H1 (cell line): ENCODE data around the gene MYO3A. TPM values are rescaled to one million over a fixed set of nuclear protein-coding genes. Genes with fewer than 3 reads are reported as not detected.

ENCODE experiments used
- CTCF ChIA-PET: fragments of 300-600 bp; sonication (Branson Sonifier 250); formaldehyde crosslinking; loops from one replicate; lab custom pipeline; 2021; ENCODE audit not compliant: partially characterized antibody; lab: Charles Lee
- POLR2A ChIA-PET: fragments of 300-600 bp; sonication (Branson Sonifier 250); formaldehyde crosslinking; loops from one replicate; lab custom pipeline; 2021; ENCODE audit warnings: inconsistent platforms; ENCODE audit not compliant: partially characterized antibody; lab: Charles Lee
- DNase-seq, 2 experiments: peaks; one replicate each; pipeline versions ENCODE4 v3.0.0 to v3.0.0-alpha.2; 2010 to 2022; ENCODE audit warnings: low spot score in 2 of 2, low read depth in 1 of 2, mixed read lengths in 1 of 2
- FAIRE-seq: peaks from 2 replicates; lab custom pipeline; 2011; peaks lifted over from hg19 to GRCh38; lab: Jason Lieb, UNC
- H2AFZ ChIP-seq: 2 replicates; pipeline ENCODE4 v1.8.1; 2012; ENCODE audit warnings: low read length, inconsistent platforms
- H2AK5ac ChIP-seq: 2 replicates; pipeline ENCODE4 v1.6.1; 2013; ENCODE audit warnings: low read depth, low read length
- H2BK120ac ChIP-seq: replicated peaks from 2 replicates; pipeline ENCODE3; 2013; ENCODE audit warnings: low read depth, low read length, inconsistent platforms
- H2BK12ac ChIP-seq: 2 replicates; pipeline ENCODE4 v1.6.1; 2013; ENCODE audit warnings: low read depth, low read length
- H2BK15ac ChIP-seq: 2 replicates; pipeline ENCODE4 v1.6.1; 2013; ENCODE audit warnings: low read length
- H2BK20ac ChIP-seq: 2 replicates; pipeline ENCODE4 v1.6.1; 2013; ENCODE audit warnings: low read length
- H2BK5ac ChIP-seq: 2 replicates; pipeline ENCODE4 v1.6.1; 2013; ENCODE audit warnings: low read depth, low read length
- H3K14ac ChIP-seq: 2 replicates; pipeline ENCODE4 v1.6.1; 2013; ENCODE audit warnings: inconsistent platforms; ENCODE audit not compliant: insufficient read length
- H3K18ac ChIP-seq: 2 replicates; pipeline ENCODE4 v1.6.1; 2013; ENCODE audit warnings: low read length; ENCODE audit errors: extremely low read depth
- H3K23ac ChIP-seq: 2 replicates; pipeline ENCODE4 v1.6.1; 2013; ENCODE audit warnings: inconsistent platforms; ENCODE audit not compliant: insufficient read length
- H3K23me2 ChIP-seq: 2 replicates; pipeline ENCODE4 v1.6.1; 2013; ENCODE audit warnings: low read depth, low read length
- H3K27ac ChIP-seq: 2 replicates; pipeline ENCODE4 v1.6.1; 2011; ENCODE audit warnings: low read depth, low read length, inconsistent platforms
- H3K27me3 ChIP-seq, 4 experiments: replicated peaks in 1 of 4; 1 replicate in 1 of 4; 2 replicates in 3 of 4; pipeline versions ENCODE4 v1.6.1 to v1.8.1; 2011 to 2013; ENCODE audit warnings: low read length in 3 of 4, mild to moderate bottlenecking in 3 of 4, inconsistent platforms in 2 of 4, mixed read lengths in 2 of 4, moderate library complexity in 1 of 4; ENCODE audit not compliant: control insufficient read depth in 3 of 4, insufficient read depth in 3 of 4; ENCODE audit errors: extremely low read depth in 1 of 4
- H3K36me3 ChIP-seq, 4 experiments: 2 replicates each; pipeline versions ENCODE4 v1.6.1 to v1.8.1; 2011 to 2013; ENCODE audit warnings: mild to moderate bottlenecking in 4 of 4, low read length in 3 of 4, moderate library complexity in 2 of 4, control low read depth in 1 of 4, inconsistent platforms in 1 of 4; ENCODE audit not compliant: insufficient read depth in 4 of 4, control insufficient read depth in 2 of 4
- H3K4ac ChIP-seq: replicated peaks from 2 replicates; pipeline ENCODE3; 2013; ENCODE audit warnings: low read length, low read depth, mixed read lengths, inconsistent platforms; ENCODE audit not compliant: insufficient read length
- H3K4me1 ChIP-seq, 4 experiments: replicated peaks in 1 of 4; 1 replicate in 1 of 4; 2 replicates in 3 of 4; pipeline versions ENCODE4 v1.6.1 to v1.8.1; 2011 to 2013; ENCODE audit warnings: low read length in 3 of 4, inconsistent platforms in 2 of 4, mixed read lengths in 1 of 4; ENCODE audit not compliant: insufficient read depth in 4 of 4, control insufficient read depth in 3 of 4
- H3K4me2 ChIP-seq, 2 experiments: 2 replicates each; pipeline versions ENCODE4 v1.6.1 to v1.8.1; 2011 to 2013; ENCODE audit warnings: low read depth in 2 of 2, low read length in 2 of 2, control low read depth in 1 of 2, inconsistent platforms in 1 of 2, mild to moderate bottlenecking in 1 of 2; ENCODE audit not compliant: insufficient read depth in 1 of 2
- H3K4me3 ChIP-seq, 4 experiments: fragments of 200-600, 300-600 bp in 1 of 4; sonication (generic), shearing (Covaris generic), sonication (Bioruptor Twin) in 1 of 4; 2 replicates each; pipeline versions ENCODE4 v1.5.1 to v1.8.1; 2011 to 2016; ENCODE audit warnings: low read length in 4 of 4, low read depth in 3 of 4, control low read depth in 2 of 4, inconsistent platforms in 2 of 4, mild to moderate bottlenecking in 2 of 4, mixed read lengths in 1 of 4, moderate library complexity in 1 of 4; ENCODE audit not compliant: insufficient read depth in 2 of 4; ENCODE audit errors: extremely low read depth in 1 of 4
- H3K56ac ChIP-seq: replicated peaks from 2 replicates; pipeline ENCODE3; 2013; ENCODE audit warnings: low read depth, mild to moderate bottlenecking, mixed read lengths, low read length, inconsistent platforms; ENCODE audit not compliant: insufficient read length
- H3K79me1 ChIP-seq: 2 replicates; pipeline ENCODE4 v1.6.1; 2013; ENCODE audit warnings: low read depth, low read length, control low read depth
- H3K79me2 ChIP-seq, 2 experiments: 2 replicates each; pipeline versions ENCODE4 v1.6.1 to v1.8.1; 2012 to 2013; ENCODE audit warnings: low read length in 2 of 2, mild to moderate bottlenecking in 2 of 2, inconsistent platforms in 1 of 2; ENCODE audit not compliant: insufficient read depth in 2 of 2, control insufficient read depth in 1 of 2
- H3K9ac ChIP-seq, 4 experiments: replicated peaks in 1 of 4; 1 replicate in 1 of 4; 2 replicates in 3 of 4; pipeline versions ENCODE4 v1.6.1 to v1.8.1; 2011 to 2013; ENCODE audit warnings: low read depth in 3 of 4, low read length in 3 of 4, control low read depth in 2 of 4, mild to moderate bottlenecking in 2 of 4, moderate library complexity in 2 of 4, inconsistent platforms in 1 of 4; ENCODE audit errors: extremely low read depth in 1 of 4
- H3K9me3 ChIP-seq, 2 experiments: 2 replicates each; pipeline versions ENCODE4 v1.6.1 to v1.8.1; 2012 to 2013; ENCODE audit warnings: mild to moderate bottlenecking in 2 of 2, moderate library complexity in 2 of 2, control low read depth in 1 of 2, inconsistent platforms in 1 of 2, low read depth in 1 of 2, low read length in 1 of 2, mixed read lengths in 1 of 2; ENCODE audit not compliant: insufficient read depth in 2 of 2
- H4K20me1 ChIP-seq, 2 experiments: replicated peaks in 1 of 2; 2 replicates each; pipeline versions ENCODE3 to v1.8.1; 2011 to 2013; ENCODE audit warnings: inconsistent platforms in 2 of 2, low read length in 2 of 2, mild to moderate bottlenecking in 1 of 2; ENCODE audit not compliant: insufficient read depth in 2 of 2, control insufficient read depth in 1 of 2
- H4K5ac ChIP-seq: 2 replicates; pipeline ENCODE4 v1.6.1; 2013; ENCODE audit warnings: low read length, low read depth, mixed read lengths, inconsistent platforms; ENCODE audit not compliant: insufficient read length
- H4K8ac ChIP-seq: 2 replicates; pipeline ENCODE4 v1.8.0; 2013; ENCODE audit warnings: mild to moderate bottlenecking, moderate library complexity, low read length, inconsistent platforms; ENCODE audit not compliant: insufficient read depth; ENCODE audit errors: extremely low read depth
- H4K91ac ChIP-seq: replicated peaks from 2 replicates; pipeline ENCODE3; 2013; ENCODE audit warnings: low read length, mixed read lengths, inconsistent platforms; ENCODE audit not compliant: insufficient read length
- ATF3 ChIP-seq: IDR thresholded peaks from 2 replicates; pipeline ENCODE4 v1.6.1; 2011; ENCODE audit warnings: low read depth, mild to moderate bottlenecking, low read length; ENCODE audit not compliant: insufficient read depth
- HDAC6 ChIP-seq: IDR thresholded peaks from one replicate; pipeline ENCODE4 v1.7.1; 2012; ENCODE audit warnings: low read depth, mild to moderate bottlenecking, inconsistent platforms, low read length, moderate library complexity
- SAP30 ChIP-seq: fragments of 300-600 bp; sonication (generic); IDR thresholded peaks from 2 replicates; pipeline ENCODE4 v1.7.1; 2012; ENCODE audit warnings: low read length, moderate library complexity, mild to moderate bottlenecking, inconsistent platforms; ENCODE audit not compliant: insufficient read depth, insufficient replicate concordance
- SIN3A ChIP-seq, 2 experiments: IDR thresholded peaks in 1 of 2; conservative IDR thresholded peaks in 1 of 2; 2 replicates each; pipeline ENCODE4 v1.6.1; 2011 to 2012; ENCODE audit warnings: low read length in 2 of 2, improper control_type of control experiment in 1 of 2, low read depth in 1 of 2, mild to moderate bottlenecking in 1 of 2
- polyA plus RNA-seq, 7 experiments: library from polyadenylated mRNA; depleted of rRNA in 3 of 7; stranded (reverse) in 5 of 7; unstranded in 2 of 7; fragments of >200 nt in 5 of 7; fragments of 200-250 nt in 2 of 7; gene quantifications; 1 replicate in 5 of 7; 2 replicates in 1 of 7; 4 replicates in 1 of 7; pipeline versions ENCODE4 v1.2.1 to v1.2.3, GENCODE V29; 2011 to 2013; ENCODE audit warnings: missing spikeins in 2 of 7, mixed read lengths in 2 of 7
- total RNA-seq: library from RNA; stranded (reverse); fragmentation: NEBNext Ultra II Directional; extraction: Animal tissue kit (Norgen Biotek cat#: 25700); gene quantifications from 2 replicates; pipeline ENCODE4 v1.2.1, GENCODE V29; 2021

The MYO3A gene
- total and polyA plus RNA-seq, 2 of the 8 experiments (the other 6 are each of a cell fraction or from before 2014, with no cell fraction given) = 3.9 to 5.3 TPM

GRCh38 chr10:25972631-25973030 is 38.6 kb downstream of the MYO3A start:
- DNase-seq (no peak), FAIRE-seq (no peak)
- Histone ChIP-seq H3K4ac (no peak overlapping the region), H4K8ac (no peak overlapping the region), H3K79me2 (no peaks in the 10 kb centered on the region), H3K9me3 (no peaks in the 10 kb centered on the region; a peak in 1 of 4 replicates), H3K23ac (no peak overlapping the region), H3K23me2 (no peaks in the 10 kb centered on the region), H3K18ac (no peak overlapping the region), H3K9ac (no peak overlapping the region), H4K5ac (no peak overlapping the region), H3K4me1 (no peaks in the 10 kb centered on the region), H2BK15ac (no peak overlapping the region), H3K4me2 (no peak overlapping the region), H2BK120ac (no peak overlapping the region), H3K36me3 (no peaks in the 10 kb centered on the region), H3K14ac (no peak overlapping the region), H2BK5ac (no peak overlapping the region), H3K79me1 (no peaks in the 10 kb centered on the region), H3K27me3 (no peaks in the 10 kb centered on the region), H4K91ac (no peak overlapping the region), H2AFZ (no peak overlapping the region), H3K27ac (no peak overlapping the region), H2AK5ac (no peak overlapping the region), H3K56ac (no peak overlapping the region), H2BK12ac (no peak overlapping the region), H2BK20ac (no peak overlapping the region), H3K4me3 (no peak overlapping the region), H4K20me1 (no peaks in the 10 kb centered on the region)
- ChIA-PET POLR2A (no interaction called here), CTCF (interaction anchor here (1.1 to 1.3 kb wide), 2 partner anchors 215 to 216 kb away, joined by 3 to 4 read pairs; no protein-coding TSS in a partner anchor)
- TF ChIP-seq HDAC6 (no peak), SAP30 (no peak), ATF3 (no peak), SIN3A (conservative IDR thresholded peaks at IDR 0.05 in 1 of 2, IDR thresholded peaks at IDR 0.05 in 1 of 2; ENCODE audit: low read depth in 1 of 2, low read length in 2 of 2) (no peak)
